Liver (tissue), 3 donors: ENCODE results near the gene DBN1.

Experiments used
- CTCF ChIP-seq: fragments of 150-350 bp; IDR thresholded peaks from 2 replicates; pipeline ENCODE4 v1.5.1; 2017; ENCODE audit warnings: improper control_type of control experiment, low read depth, low read length; ENCODE audit not compliant: missing input control
- FOXA1 ChIP-seq: IDR thresholded peaks from 2 replicates; pipeline ENCODE4 v1.6.1; 2016; ENCODE audit warnings: antibody characterized with exemption
- JUND ChIP-seq, 2 donors: IDR thresholded peaks; 2 replicates each; pipeline ENCODE4 v1.6.1; 2016; ENCODE audit warnings: antibody characterized with exemption in 2 of 2
- MAX ChIP-seq: IDR thresholded peaks from 2 replicates; pipeline ENCODE4 v1.6.1; 2016; ENCODE audit warnings: antibody characterized with exemption
- RAD21 ChIP-seq, 2 donors: IDR thresholded peaks; 2 replicates each; pipeline ENCODE4 v1.6.1; 2016; ENCODE audit warnings: antibody characterized with exemption in 2 of 2, mild to moderate bottlenecking in 2 of 2
- REST ChIP-seq: IDR thresholded peaks from 2 replicates; pipeline ENCODE4 v1.6.1; 2016; ENCODE audit warnings: antibody characterized with exemption, mild to moderate bottlenecking
- SP1 ChIP-seq: IDR thresholded peaks from 2 replicates; pipeline ENCODE4 v1.6.1; 2018; ENCODE audit warnings: antibody characterized with exemption, mild to moderate bottlenecking
- YY1 ChIP-seq: IDR thresholded peaks from 2 replicates; pipeline ENCODE4 v1.6.1; 2016; ENCODE audit warnings: antibody characterized with exemption, mild to moderate bottlenecking
- donor health status: healthy.
- donor health status: healthy.

GRCh38 chr5:177483042-177483441 lies 9.6 kb upstream of the DBN1 start:
- TF ChIP-seq JUND (IDR thresholded peaks at IDR 0.05): no peak
- no peak for TF ChIP-seq RAD21 (IDR thresholded peaks at IDR 0.05)
- TF ChIP-seq CTCF: no peak
- TF ChIP-seq REST: no peak
- no peak for TF ChIP-seq YY1
- no peak for TF ChIP-seq SP1
- no peak for TF ChIP-seq MAX
- no peak for TF ChIP-seq FOXA1
